Subcutaneous adipose tissue (tissue), 4 donors: ENCODE results near the gene ROR1. TPM values are rescaled to one million over a fixed set of nuclear protein-coding genes. Genes with fewer than 3 reads are reported as not detected.

Source experiments
- total RNA-seq, 4 donors: library from RNA; depleted of rRNA; stranded (reverse); fragments of >200 nt; gene quantifications; one replicate each; pipeline ENCODE4 v1.1.0, GENCODE V29; 2016
- TF ChIP-seq, protein P1 (sequence below): fragments of 450-650 bp; IDR thresholded peaks from one replicate; pipeline ENCODE4 v1.5.1; 2016; ENCODE audit warnings: low read depth, mild to moderate bottlenecking, control low read depth, antibody characterized with exemption, moderate library complexity

Gene ROR1
- total RNA-seq, 4 donors from 2014 or later: 5.8 to 10.2 (median 8.6) TPM

DNA sequence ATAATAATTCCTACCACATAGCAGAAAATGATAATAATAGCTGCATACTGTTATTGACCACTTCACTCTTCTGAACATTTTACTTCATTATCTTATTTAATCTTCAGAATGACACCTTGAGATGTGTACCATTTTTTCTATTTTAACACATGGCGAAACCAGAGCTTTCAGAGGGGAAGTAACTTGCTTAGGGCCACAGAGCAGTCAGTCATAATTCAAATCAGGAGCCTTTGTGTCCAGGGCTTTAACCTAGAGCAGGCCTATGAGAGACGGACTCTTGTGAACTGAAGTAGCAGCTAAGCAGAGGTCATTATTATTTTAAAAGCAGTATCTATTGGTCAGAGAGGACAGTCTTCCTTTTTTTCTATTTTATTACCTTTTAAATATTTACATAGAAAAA, 114.0 kb downstream of the ROR1 start:
- TF ChIP-seq, protein P1, sequence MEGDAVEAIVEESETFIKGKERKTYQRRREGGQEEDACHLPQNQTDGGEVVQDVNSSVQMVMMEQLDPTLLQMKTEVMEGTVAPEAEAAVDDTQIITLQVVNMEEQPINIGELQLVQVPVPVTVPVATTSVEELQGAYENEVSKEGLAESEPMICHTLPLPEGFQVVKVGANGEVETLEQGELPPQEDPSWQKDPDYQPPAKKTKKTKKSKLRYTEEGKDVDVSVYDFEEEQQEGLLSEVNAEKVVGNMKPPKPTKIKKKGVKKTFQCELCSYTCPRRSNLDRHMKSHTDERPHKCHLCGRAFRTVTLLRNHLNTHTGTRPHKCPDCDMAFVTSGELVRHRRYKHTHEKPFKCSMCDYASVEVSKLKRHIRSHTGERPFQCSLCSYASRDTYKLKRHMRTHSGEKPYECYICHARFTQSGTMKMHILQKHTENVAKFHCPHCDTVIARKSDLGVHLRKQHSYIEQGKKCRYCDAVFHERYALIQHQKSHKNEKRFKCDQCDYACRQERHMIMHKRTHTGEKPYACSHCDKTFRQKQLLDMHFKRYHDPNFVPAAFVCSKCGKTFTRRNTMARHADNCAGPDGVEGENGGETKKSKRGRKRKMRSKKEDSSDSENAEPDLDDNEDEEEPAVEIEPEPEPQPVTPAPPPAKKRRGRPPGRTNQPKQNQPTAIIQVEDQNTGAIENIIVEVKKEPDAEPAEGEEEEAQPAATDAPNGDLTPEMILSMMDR: no peak

DNA sequence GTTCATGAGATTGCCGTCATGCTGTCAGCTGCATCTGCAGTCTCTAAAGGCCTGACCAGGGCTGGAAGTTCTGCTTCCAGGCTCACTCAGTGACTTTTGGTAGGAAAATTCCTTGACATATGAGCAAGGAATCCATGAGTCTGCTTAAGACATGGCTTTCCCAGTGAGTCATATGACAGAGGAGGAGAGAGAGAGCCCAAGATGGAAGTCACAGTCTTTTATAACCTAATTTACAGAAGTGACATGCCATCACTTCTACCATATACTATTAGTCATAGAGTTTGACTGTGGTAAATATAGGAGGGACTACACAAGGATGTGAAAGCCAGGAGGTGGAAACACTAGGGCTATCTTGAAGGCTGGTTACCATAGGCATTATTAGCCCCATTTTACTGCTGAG, 115.2 kb downstream of the ROR1 start:
- TF ChIP-seq, protein P1: no peak

DNA sequence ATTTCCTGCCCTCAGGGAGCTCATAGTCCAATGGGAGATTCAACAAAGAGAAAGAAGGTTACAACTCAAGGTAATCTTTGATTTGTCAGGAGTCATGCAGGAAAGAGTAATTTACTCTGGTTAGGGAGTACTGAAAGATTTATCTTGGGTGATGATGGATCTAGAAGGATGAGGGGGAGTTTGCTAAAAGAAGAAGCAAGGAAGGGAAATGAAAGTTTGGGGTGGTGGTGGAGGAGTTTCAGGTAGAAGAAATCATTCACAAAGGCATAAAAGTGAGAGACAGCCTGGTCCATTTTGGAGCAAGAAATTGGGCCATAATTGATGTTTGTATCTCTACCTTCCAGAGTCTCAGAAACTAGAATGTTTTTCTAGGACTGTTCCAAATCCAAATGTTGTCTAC, 116.7 kb downstream of the ROR1 start:
- TF ChIP-seq, protein P1: no peak

DNA sequence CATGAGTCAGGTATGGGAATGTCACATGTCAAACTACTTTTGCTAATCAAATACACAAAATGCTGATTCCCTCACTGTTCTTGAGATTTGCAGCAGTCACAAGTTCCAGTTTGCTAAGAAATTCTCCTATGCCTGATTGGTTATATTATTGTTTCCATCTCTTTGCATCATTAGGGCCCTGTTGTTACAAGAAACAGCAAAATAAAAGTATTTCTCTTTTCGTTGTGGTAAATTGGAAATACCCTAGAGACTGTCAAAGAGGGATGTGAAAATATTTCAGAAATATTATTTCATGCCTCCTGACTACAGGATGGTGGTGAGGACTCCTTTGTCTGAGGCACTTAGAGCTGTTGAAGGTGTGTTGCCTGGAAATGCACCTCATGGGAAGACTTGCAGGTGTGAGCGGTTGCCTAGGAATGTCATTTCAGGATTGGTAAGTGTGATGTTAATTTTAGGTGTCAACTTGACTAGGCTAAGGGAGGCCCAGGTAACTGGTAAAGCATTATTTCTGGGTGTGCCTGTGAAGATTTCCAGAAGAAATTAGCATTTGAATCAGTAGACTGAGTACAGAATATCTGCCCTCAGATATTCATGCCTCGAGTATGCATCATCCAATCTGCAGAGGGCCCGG, 117.4 kb downstream of the ROR1 start:
- TF ChIP-seq, protein P1: no peak

DNA sequence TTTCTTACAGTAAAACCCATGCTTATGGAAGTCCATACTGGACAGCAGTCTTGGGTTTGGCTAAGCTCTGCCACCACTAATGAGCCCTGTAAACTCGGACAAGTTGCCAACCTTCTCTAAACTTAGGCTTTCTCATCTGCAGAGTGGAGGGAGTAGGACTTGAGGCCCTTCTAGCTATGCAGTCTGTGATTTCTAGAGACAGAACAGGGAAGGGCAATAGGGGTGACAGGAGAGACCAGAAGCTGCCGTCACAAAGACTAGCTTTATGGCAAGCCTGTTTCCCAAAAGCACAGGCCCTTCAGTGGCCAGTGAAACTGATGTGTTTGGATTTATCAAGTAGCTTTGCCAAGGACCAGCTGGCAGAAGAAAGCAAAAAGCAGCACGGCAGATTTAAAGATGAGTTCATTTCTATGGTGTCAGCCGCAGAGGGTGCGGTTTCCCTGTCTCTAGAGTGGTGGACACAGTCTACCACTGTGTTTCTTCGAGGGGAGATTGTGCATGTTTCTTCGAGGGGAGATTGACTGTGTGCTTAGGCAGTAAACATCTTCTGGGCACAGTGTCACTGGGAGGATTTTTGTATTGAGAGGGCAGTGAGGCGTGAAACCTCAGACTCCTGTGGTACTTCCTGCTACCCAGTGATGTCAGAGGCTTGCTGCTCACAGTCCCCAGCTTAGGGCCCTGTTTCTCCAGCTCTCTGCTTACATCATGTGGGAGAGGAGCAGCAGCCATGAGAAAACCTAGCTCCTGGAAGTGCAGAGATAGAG, 119.0 kb downstream of the ROR1 start:
- TF ChIP-seq, protein P1: no peak

DNA sequence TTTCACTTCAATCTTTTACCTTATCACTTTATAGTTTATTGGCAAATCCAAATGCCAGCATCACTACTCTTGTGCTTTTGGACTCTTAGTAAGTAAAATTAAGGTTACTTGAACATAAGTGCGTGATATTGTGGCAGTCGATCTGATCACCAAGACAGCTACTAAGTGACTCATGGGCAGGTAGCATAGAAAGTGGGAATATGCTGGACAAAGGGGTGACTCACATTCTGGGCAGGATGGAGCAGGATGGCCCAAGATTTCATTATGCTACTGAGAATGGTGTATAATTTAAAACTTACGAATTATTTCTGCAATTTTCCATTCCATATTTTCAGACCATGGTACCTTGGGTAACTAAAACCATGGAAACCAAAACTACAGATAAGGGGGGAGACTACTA, 120.2 kb downstream of the ROR1 start:
- TF ChIP-seq, protein P1: no peak

DNA sequence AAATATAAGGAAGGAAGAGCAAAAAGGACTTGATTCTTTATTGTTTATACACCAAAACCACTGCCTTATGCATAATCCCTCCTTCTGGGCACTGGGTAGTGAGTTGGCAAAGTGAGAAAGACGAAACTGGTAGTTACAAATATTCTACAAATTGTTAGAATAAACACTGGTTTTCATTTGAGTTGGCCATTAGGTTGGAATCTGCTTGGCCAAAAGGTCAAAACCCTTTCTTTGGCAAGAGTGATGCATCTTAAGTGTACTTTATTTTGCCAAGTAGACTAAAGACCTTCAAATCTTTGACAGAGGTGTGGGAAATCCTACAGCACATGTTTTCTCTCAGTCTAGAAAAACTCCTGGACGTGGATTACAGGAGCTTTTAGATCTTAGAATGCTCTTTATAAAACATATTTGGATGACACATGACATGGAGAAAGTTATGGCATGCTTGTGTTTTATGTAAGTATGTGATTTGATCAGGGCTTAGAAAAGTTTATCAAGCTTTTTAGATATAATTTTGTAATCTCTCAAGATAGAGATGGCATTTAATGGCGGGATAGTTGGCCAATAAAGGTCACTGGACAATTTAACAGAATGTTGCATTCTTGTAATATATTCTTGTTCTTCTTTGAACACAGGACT, 120.9 kb downstream of the ROR1 start:
- TF ChIP-seq, protein P1: no peak
